NK-92 (cell line): ENCODE results near the gene GPC5.

Source experiments
- DNase-seq: peaks from one replicate; lab custom pipeline; 2025; ENCODE audit not compliant: unreplicated experiment; lab: John Stamatoyannopoulos, UW

The GPC5 gene

DNA sequence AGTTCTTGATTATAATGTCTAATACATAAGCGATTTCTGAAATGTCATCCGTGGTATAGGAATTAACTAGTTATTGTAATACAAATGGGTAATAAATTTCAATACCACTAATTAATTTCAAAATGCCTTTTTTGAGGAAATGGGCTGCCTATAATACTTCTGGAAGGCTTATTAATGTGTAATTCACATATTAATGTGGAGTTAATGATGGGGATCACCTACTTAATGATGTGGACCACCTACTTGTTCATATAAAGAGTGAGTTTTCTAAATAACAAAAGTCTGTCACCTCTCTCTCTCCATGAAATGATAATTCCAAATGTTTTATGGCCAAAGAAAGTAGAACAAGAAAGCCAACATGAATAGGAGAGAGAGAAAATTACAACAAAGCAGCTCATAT lies 914.4 kb downstream of the GPC5 start:
- DNase-seq: no peak

DNA sequence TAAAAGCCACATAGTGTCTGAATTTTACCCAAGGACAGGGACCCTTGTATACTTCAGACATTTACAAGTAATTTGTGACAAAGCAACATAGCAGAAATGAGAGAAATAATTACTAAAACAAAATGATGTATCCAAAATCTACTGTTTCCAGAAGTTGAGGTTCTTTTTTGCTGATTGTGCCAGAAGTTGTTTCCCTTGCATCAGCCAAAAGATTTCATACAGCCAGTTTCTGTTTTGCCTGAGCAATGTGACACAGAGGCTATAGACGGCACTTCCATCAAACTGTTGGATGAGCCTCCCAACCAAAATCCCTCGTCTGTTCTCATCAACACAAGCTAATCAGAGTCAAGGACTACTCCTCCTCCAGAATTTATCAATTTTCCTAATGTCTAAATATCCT lies 915.0 kb downstream of the GPC5 start:
- no peak for DNase-seq

DNA sequence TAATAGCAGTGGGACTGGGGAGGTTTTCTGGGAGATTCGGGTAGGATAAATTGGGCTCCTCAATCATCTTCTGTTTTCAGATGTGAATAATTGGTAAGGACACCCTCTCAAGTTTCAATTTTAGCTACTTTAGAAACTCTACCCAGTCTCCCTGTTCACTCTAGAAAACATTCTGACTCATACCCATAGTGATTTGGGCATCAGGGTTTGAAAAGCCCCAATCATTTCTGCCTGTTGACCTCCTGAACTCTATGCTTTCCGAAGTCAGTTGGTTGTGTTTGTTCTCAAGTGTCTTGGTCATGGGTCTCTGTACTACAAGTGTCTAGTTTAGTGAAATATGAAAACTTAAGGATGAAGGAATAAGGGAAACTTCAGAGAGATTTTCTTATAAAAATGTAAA lies 916.8 kb downstream of the GPC5 start:
- no peak for DNase-seq

DNA sequence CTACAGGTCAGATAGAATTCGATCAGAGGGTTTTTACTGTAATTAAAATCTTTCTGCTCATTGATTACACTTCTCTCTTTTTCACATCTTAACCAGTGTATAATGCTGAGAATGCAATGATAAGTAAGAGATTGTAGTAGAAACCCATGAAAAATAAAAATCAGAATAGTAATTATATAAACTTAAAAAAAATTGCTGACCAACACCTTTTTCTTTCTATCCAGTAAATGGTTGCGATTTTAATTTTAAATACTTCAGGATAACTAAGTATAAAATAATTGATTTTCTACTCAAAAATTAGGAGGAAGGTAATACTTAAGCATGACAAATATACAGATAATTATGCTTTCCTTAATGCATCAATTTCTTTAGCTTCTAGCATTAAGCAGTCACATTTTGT lies 917.6 kb downstream of the GPC5 start:
- DNase-seq: no peak

DNA sequence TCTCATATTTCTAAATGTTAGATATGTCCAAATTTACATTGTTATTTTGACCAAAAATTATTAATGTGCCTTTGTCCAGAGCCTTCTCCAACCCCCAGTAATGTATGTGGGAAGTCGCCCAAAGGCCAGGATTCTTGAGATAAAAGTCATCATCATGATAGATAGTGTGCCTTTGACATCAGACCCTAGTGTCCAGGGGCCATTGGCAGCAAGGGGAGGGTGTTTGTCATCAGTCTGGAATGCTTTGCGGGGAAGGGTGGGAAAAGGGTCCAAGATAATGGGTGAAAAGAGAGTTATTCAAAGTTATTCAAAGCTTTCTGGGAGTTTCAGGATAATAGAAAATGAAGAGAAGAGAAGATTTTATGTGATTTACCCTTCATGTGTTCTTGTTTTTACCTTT lies 918.6 kb downstream of the GPC5 start:
- DNase-seq: no peak

DNA sequence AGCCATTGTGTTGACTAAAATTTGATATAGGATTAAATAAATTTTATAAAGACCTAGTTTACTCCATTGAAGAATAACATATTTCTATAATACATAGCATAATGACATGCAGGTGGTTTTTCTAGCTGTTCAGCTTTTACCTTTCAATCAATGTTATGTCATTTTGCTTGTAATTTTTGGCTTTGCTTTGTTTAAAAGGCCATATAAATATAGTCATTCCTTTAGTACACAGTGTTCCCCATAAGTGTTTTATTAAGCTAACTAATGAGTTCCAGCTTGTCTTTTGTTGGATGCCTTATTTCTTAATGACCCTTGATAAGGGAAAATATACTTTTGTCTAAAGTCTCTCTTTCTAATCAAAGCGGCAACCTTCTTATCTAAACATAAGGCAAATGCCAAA lies 921.9 kb downstream of the GPC5 start:
- DNase-seq: no peak

DNA sequence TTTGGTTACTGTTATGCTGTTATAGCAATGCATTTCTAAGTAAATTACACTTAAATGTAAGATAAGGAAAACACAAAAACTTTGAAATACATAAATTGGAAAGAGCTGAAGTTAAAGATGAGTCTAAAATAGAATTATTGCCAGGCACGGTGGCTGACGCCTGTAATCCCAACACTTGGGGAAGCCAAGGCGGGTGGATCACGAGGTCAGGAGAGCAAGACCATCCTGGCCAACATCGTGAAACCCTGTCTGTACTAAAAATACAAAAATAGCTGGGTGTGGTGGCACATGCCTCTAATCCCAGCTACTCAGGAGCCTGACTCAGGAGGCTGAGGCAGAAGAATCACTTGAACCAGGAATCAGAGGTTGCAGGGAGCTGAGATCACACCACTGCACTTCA lies 922.8 kb downstream of the GPC5 start:
- no peak for DNase-seq

DNA sequence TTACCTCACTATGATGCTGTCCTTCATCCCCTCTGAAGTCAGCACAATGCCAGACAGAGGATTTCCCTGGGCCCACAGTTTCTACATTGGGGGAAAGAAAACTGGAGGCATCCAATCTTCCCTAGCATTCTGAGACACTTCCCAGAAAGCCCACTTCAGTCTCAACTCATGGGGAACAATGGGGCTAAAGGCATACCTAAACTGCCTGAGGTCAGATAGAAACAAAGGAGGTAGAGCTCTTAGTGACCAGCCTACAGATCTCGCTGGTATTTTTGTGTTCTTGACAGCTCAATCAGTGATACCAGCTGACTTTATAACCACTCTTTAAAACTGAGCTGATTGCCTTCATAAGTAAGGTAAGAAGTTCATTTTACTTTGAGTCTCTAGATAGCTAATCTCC lies 947.2 kb downstream of the GPC5 start:
- DNase-seq: no peak

DNA sequence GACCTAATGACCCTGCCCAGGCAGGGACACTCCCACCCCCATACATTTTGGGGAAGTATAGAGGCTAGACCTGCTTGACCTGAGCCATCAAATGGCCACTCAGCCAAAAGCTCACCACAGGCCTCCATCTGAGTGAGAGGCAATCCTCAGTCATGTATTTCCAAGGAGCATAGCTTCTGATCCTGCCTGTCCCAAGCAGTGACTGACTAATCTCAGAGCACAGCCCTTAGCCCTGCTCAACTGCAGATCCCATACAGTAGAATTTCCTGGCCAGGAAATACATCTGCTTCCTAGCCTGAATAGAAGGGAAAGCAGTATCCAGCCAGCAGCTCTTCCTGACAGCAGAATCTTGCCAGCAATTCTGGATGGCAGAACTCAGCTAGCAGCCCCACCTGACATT lies 947.6 kb downstream of the GPC5 start:
- no peak for DNase-seq

DNA sequence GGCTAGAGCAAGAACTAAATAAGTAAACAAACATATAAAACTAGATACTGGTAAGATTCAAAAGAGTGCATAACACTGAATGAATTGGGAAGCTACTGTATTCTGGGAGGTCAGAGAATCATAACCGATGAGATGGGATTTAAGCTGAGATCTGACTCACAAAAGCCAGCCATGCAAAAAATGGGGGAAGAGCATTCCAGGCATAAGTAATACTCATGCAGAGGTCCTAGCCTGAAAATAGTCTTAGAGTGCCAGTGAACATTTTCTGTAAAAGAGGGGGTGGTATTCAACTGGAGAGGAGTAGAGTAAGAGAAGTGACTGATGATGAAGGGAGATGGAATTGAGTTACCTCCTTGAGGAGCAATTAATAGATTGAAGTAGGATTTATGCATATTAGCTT lies 956.2 kb downstream of the GPC5 start:
- no peak for DNase-seq

DNA sequence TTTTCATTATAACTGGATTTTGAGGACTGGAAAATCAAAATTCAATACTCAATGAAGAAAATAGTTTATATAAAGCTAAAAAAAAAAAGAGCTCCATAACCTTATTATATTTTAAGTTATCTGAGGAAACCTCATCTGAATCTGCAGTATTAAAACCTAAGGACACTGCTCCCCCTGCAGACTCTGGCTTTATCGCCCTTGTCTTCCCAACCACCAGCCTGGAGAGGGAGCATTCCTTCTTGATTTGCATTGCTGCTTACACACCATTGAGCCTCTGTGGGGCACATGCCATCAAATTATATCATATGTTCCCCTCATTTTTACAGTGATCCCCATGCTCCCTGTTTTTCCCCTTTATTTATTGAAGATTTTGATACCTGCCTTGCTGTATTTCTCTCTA lies 956.8 kb downstream of the GPC5 start:
- DNase-seq: no peak

DNA sequence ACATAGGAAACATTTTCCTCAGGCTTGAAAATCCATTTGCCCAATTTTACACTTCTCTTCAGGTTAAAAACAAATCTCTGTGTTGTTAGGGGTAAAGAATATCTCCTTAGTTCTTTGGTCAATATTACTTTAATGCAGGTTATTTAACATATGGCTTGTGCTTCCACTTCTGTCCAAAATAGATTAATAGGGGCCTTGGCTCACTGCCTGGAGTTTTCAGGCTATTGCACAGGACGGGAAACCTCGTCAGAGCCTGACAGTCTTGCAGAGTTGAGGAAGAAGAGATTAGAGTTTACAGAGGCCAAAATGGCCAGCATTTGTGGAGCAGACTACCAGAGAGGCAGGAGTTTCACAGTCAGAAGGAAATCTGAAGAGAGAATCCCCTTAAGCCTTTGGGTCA lies 964.3 kb downstream of the GPC5 start:
- DNase-seq: no peak

DNA sequence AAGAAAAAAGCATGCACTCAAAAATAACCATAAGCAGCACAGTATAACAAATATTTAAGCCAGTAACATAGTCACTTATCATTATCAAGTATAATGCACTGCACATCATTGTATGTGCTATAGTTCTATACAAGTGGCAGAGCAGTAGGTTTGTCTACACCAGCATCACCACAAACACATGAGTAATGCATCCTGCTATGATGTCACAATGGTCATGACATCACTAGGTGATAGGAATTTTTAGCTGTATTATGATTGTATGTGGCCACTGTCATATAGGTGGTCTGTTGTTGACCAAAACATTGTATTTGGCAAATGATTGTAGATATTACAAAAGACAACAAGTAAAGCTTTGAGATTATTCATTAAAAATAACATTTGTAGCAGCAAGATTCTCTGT lies 967.5 kb downstream of the GPC5 start:
- DNase-seq: no peak

DNA sequence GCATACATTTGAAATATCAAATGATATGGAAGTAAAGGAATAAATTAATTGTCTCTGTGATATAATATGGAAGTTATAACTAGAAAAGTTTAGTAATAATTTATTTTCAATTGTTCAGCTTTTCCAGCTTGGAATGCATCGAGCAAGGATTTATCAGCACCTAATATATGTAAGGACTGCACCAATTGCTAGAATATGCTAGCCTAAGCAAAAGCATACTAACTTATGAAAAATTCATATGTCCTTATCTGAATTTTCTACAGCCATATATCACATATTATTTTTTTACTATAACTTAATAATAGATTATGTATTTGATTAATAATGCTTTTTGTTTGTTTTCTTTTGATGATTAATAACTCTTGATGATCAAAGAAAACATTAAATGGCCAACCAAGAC lies 979.0 kb downstream of the GPC5 start:
- DNase-seq: no peak

DNA sequence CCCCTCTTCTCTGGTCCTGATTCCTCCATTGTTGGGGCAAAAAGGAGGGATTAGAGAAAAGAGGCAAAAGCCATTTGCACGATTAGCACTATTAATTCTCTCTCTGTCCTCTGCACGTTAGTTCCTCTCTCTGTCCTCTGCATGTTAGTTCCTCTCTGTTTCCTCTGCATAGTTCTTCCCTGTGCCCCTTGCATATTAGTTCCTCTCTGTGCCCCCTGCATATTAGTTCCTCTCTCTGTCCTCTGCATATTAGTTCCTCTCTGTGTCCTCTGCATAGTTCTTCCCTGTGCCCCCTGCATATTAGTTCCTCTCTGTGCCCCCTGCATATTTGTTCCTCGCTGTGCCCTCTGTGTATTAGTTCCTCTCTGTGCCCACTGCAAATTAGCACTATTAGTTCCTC lies 981.0 kb downstream of the GPC5 start:
- DNase-seq: no peak

DNA sequence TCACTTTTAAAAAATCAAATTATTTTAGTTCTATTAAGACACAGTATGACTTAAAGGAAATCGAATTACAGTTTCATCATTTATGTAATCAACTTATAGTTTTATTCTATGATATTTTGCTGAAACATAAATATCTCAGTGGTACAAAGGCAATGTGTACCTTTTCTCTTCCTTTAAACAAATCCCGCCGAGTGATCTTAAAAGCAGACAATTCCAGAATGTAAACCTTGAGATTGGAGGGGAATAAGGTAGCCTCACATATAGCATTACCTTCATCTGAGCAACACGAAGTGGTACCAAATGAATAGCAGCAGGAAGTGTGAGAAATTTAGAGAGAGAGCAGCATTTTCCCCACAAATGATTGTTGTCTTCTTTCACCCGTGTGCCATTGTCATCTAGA lies 986.0 kb downstream of the GPC5 start:
- no peak for DNase-seq

DNA sequence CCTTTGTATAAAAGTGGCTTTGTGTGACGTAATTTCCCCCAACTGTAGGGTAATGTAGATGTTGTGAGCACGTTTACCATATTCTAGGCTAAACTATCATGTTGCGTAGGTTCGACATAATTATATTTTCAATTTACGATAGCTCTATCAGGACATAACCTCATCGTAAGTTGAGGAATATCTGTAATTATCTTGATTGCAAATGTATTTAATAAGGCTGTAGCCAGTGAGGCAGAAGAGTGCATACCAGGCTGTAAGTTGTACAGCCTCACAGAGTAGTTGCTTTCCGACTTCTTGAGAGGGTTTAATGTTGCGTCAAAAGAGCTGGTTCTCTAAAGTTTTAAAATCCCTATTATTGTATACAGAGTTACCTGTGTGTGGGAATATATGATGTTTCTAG lies 988.8 kb downstream of the GPC5 start:
- no peak for DNase-seq

DNA sequence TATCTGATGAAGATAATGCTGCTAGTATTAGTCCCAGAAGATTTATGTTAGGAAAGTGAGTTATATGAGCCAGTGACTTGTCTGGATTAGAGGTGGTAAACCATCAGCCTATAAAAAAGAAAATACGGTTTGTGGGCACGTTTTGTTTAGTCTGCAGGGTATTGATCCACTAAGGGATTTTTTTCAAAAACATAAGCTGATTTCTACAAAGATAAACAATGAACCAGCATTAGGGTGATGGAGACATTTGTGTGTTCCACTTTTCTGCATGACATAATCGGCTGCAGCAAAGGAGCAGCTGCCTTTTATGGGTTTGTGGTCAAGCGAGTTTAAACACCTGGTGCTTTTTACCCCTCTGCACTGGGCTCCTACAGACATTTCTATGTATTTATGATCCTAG lies 991.8 kb downstream of the GPC5 start:
- no peak for DNase-seq

DNA sequence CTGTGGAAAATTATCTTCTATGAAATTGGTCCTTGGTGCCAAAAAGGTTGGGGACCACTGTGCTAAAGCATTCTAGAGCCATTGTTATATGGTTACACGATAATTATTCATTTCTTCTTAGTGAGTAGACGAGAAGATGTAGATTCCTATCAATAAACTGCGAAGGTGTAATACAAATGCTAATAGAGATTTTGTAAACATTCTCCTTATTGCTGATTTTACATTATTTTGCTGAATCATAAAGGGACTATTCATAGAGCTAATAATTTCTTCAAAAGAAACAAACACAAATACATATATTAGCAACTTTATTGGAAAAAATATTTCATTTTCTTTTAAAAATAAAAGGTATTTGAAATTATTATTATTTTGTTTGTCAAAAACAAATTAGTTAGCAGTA lies 1005.2 kb downstream of the GPC5 start:
- no peak for DNase-seq

DNA sequence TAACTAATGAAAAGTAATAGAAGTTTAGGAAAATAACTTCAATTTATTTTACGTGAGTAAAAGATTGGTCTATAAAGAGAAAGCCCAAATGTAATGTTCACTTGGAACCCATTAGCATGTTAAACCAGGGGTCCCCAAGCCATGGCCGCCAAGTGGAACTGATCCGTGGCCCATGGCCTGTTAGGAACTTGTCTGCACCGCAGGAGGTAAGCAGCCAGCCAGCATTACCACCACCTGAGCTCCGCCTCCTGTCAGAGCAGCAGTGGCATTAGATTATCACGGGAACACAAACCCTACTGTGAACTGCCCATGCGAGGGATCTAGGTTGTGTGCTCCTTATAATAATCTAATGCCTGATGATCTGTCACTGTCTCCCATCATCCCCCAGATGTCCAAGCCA lies 1009.4 kb downstream of the GPC5 start:
- DNase-seq: no peak

DNA sequence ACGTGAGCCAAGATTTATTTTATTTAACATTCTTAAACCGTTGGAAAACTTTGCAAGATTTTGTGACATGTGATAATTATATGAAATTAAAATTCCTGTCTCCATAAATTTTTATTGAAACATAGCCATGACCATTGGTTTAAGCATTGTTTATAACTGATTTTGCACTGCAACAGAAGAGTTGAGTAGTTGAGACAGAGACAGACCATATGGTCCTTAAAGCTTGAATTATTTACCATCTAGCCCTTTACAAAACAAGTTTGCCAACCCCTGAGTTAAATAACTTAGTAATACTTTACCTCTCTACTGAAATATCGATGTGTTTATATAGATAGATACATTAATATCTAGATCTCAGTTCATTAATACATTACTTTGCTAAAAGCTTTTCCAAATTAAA lies 1014.1 kb downstream of the GPC5 start:
- DNase-seq: no peak

DNA sequence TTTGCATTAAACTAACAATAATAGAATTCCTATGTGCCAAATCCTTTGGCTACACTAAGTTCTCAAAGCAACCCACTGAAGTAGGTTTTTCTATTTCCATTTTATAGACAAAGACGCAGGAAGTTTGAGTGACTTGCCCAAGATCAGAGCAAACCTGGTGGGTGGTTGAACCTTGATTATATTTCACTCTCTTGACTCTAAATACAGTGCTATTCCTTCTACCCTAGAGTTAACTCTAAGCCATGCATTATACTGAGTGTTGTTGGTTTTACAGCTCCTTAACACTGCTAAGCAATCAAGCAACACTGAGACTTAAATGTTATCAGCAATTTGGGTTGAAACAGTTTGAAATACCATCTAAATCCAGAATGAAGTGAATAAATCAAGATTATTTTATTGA lies 1014.6 kb downstream of the GPC5 start:
- no peak for DNase-seq

DNA sequence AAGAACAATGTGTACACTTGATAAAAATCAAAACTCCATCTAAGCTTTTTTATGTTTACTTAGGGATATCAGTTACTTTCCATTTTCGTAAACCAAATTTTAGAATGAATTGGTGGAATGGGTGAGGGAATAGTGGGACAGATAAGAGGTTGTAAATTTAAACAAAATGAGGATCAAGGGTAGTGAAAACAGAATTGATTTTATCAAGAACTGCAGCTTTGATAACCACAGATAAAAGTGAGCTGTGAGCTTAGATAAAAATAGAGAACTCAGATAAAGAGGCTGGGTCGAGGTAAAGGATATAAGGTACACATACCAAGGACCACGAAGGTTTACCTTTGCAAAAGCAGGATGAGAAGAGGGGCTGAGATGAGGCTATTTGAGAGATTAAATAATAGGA lies 1015.0 kb downstream of the GPC5 start:
- DNase-seq: no peak

DNA sequence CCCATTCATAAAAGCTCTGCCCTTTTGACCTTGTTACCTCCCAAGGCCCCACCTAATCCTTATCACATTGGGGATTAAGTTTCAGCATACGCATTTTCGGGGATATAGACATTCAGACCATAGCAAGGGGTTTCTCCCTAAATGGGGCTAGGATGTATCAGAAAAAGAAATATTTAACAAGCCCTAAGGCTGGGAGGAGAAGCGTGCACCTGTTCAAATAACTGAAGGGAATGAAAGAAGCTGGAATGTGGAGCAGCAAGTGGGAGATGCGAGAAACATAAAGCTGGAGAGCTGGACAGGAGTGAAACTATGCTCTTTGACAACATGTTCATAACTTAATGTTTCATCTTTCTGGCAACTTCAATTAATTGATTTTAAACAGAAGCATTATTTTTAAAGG lies 1016.4 kb downstream of the GPC5 start:
- DNase-seq: no peak
